GM19467 (cell line): ENCODE results near the gene UNC13A.

Experiments
- ATAC-seq: cut with Tn5 transposase; IDR thresholded peaks from one replicate; pipeline ENCODE4 v1.9.1; 2021; ENCODE audit warnings: mild to moderate bottlenecking, moderate library complexity; ENCODE audit not compliant: unreplicated experiment

Gene UNC13A

DNA sequence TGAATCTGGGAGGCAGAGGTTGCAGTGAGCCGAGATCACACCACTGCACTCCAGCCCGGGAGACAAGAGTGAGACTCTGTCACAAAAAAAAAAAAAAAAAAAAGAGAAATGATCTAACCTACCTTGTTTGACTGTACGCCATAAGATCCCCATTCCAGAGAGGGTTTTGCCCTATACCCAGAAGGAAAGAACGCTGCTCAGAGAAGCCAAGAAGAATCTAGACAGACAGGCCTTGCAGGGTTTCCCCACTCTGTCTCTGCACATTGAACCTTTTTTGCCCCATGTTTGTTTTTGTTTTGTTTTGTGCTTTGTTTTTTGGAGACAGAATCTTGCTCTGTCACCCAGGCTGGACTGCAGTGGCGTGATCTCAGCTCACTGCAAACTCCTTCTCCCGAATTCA, 23.7 kb upstream of the UNC13A start:
- ATAC-seq, result no peak

DNA sequence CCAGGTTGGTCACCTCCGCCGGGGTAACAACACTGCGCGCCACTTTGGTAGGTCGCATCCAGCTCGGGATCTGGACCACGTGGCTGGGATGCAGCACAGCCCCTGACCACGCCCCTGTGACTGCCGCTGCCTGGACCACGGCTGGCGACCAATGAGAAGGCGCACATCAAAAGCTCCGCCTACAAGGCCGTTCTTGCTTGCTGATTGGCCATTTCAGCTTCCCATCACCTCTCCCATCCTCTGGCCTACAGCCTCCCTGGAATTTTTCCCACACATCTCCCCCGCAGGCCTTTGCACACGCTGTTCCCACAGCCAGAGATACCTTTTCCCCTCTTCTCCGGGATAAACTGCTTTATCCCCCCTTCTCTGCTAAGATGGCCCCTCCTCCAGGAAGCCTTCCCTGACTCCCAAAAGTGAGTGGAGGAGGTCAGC, 18.6 kb upstream of the UNC13A start:
- ATAC-seq, result no peak

DNA sequence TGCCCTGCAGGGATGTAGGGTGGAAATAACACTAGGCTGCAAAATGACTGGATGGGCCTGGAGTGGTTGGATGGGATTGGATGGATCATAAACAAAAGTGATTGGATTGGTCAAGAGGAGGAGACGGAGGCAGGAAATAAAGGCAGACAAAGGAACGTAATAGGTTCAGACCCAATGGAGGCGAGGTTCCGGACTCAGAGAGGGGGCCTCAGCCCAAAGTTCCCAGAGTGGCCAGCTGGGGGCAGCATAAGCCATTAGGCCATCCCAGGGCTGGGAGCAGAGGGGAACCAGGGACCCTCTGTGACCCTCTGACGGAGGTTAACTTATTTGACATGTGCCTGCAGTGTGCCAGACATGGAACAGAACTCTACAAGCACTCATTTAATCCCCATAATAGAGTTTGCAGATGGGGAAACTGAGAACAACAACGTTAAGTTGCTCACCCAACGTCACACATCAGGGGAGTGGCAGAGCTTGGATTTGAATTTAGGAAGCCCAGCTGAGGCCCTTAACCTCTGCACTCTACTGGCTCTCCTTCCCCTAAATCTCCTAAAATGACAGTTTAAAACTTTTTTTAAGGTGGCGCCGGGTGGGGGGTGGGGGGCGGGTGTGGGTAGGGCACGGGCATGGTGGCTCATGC, 15.8 kb upstream of the UNC13A start:
- ATAC-seq, result no peak

DNA sequence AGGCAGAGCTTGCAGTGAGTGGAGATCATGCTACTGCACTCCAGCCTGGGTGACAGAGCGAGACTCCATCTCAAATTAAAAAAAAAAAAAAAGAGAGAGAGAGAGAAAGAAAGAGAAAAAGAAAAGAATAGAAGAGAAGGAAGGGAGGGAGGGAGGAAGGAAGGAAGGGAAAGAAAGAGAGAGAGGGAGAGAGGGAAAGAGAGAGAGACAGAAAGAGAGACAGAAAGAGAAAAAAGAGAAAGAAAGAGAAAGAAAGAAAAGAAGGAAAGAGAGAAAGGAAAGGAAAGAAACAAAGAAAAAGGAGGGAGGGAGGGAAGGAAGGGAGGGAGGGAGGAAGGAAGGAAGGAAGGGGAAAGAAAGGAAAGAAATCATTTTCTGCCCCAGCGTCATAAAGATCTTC, 7.0 kb upstream of the UNC13A start:
- ATAC-seq, result no peak

DNA sequence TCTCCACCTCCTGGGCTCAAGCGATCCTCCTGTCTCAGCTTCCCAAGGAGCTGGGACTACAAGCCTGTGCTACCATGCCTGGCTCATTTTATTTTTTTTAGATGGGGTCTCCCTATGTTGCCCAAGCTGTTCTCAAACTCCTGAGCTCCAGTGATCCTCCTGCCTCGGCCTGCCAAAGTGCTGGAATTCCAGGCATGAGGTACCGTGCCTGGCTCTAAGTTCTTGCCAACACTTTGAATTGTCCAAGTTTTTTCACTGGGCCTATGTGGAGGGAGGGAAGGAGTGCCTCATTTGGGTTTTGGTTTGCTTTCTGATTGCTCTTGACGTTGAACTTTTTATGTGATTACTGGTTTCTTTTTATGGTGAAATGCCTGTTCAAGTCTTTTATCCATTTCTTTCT, 4.4 kb upstream of the UNC13A start:
- ATAC-seq, result no peak

DNA sequence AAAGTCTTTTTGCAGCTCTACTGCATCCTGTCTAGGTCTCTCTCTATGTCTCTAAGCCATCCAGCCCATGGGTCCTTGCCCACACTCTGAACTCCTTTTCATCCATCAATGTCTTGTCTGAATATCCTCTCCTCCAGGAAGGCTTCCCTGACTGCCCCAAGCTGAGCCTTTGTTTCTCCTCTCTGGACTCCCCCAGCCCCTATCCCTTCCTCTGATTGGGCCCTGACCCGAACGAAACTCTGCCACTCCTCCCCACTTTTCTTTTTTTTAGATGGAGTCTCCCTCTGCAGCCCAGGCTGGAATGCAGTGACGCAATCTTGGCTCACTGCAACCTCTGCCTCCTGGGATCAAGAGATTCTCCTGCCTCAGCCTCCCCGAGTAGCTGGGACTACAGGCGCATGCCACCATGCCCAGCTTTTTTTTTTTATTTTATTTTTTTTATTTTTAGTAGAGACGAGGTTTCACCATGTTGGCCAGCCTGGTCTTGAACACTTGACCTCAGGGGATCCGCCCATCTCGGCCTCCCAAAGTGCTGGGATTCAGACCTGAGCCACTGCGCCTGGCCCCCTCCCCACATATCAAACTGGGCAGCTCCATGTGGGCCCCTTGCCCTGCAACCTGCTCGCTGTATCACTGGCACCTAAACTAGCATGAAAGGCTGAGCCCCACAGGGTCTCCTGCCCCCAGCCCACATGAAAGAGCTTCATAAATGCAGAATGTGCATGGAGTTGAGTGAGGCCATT, 870 bp upstream of the UNC13A start:
- no peak for ATAC-seq

DNA sequence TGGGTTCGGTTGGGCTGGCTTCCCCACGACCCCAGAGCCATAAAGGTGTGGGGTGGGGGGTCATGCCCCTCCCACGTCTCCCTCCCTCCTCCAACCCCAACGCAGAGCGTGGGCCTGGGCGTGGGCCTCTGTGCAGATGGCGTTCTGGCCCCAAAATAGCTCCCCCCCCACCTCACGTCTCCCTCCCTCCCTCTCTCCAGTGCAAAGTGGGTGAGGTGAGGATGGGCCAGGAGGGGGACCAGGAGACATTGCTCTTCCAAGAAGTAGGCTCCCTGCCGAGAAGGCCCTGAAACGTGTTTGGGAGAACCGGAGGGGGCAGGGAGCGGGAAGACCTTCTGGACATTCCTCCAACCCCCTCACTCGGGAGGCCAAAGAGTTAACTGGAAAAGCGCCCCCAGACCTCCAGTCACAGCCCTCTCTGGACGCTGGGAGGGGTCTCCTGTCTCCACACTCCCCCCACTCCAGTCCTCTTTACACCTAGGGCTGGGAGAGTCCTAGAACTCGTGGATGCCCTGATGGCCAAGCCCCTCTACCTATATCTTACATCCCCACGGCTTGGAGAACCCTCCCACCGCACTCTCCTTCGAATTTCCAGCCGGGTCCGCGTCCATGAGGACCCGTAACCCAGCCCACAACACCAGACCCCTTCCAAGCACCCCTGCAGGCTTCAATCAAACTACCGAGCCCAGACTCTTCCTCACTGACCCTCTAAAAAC, 855 bp downstream of the UNC13A start:
- no peak for ATAC-seq

DNA sequence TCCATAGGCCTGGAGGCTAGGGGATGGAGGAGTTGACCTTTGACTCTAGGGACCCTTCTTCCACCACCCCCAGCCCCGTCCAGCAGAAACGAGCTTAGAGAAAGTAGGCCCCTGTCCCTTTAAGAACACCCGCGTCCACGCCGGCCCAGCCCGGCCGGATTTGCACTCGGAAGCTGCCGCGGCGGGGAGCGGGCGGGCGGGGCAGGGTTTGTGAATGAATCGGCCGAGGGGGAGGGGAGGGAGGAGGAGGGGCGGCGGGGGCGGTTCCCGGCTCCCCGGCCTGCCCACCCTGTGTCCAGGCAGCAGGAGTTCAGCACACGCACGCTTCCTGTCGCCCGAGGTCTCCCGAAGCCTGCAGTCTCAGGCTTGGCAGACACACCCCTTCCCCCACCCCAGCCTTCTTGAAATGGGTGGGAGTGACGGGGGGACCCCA, 1.5 kb downstream of the UNC13A start:
- no peak for ATAC-seq

DNA sequence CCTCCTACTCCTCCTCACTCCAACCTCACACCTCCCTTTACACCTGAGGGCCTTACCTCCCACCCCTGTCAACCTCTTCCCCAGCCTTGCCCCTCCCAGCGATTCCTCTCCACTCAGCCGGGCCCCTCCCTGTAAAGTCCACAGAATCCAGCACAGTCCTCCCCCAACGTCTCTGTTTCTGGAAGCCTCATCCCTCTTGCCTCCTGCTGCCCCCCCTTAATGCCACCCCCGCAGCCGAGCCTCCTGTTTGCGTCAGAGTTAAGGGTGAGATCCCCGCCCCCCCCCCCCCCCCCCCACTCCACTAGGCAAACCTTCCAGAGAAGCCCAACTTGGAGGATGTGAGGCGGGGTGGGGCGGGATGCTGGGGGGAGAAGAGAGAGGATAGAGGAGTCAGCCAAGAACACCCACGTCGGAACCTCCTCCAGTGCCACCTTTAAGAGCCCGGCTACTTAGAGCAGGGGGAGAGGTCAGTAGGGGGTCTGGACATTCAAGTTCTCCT, 2.1 kb downstream of the UNC13A start:
- no peak for ATAC-seq

DNA sequence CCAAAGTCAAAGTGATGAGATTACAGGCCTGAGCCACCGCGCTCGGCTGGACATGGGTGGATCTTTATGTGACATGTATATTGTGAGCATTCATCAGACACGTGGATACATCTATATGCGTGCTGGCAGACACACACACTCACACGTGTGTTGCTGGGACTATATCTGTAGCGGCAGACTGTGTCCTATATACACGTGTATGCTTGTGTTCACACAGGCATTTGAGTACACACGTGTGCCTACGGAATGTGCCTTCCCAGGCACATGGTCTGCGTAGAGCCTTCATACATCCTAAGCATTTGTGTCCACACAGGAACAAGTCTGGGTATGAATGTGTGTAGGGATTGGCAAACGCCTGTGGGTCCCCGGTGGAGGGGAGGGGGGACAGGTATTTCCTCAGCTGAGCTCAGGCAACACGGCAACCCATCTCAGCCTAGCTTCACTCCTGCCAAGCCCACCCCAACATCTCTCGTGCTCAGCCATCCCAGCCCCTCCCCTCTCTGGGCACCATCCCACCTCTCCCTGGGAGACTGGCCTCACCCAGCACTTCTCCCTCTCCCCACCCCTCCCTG, 2.6 kb downstream of the UNC13A start:
- ATAC-seq, result no peak

DNA sequence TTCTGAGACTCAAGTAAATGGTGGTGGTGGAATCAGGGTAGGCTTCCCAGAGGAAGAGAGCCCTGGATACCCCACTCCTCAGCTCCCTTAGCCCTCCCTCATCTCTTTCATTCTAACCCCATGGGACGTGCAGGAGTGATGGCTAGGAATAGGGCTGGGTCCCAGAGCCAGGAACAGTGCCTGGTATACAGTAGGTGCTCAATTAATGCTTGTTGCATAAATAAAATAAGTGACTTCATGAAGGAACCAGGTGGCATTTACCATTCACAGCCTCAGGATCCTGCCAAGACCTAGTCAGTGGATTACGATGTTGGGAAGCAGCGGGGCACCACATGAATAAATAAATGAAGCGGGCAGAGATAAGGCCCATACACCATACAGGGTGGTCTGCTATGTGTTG, 3.9 kb downstream of the UNC13A start:
- ATAC-seq, result no peak

DNA sequence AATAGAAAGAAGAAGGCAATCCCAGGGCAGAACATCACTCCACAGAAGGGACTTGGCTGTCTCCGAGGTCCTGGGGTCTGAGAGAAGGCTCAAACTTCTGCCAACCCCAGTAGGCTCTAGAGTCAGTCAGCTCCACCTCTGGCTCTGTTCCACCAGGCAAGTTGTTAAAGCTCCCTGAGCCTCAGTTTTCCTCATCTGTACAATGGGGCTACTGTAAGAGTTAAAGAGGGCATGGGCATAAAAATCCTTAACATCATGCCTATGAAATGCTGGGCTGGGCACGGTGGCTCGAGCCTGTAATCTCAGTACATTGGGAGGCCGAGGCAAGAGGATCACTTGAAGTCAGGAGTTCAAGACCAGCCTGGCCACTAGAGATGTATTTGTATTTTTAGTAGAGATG, 5.1 kb downstream of the UNC13A start:
- ATAC-seq, result no peak

DNA sequence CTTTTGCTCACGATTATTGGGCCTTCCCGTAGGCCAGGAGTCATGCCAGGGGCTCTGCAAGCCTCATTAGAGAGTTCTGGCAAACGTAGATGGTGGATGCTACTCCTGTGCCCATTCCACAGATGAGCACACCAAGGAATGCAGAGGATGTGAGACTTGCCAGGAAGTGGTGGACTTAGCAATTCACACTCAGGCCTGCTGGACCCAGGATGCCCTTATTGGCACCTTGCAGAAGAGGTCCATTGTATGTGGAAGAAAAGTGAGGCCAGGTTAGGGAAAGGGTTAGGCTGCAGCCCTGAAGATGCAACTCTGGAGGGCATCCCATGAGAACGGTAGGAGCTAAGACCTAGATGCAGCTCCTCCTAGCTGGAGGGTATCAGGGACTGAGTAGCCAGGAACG, 5.9 kb downstream of the UNC13A start:
- no peak for ATAC-seq

DNA sequence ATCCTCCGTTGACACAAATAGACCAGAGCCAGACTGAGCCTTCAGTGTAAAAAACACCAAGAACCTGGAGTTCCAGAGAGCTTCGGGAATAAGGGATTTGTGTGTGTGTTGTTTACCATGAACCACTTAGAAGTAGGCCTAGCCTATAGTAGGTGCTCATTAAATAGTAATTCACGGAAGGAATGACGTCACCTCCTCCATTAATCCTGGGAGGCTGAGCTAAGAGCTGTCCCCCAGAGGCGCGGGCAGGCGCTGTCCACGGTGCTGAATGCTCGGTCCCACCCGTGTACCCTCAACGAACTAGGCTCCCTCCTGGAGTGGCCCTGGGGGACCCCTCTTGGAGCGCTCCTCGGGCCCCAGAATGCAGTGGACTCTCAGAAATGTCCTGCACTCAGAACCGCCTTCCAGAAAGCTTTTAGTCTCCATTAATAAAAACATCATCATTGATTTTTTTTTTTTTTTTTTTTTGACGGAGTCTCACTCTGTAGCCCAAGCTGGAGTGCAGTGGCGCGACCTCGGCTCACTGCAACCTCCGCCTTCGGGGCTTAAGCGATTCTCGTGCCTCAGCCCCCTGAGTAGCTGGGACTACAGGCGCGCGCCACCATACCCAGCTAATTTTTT, 6.5 kb downstream of the UNC13A start:
- no peak for ATAC-seq

DNA sequence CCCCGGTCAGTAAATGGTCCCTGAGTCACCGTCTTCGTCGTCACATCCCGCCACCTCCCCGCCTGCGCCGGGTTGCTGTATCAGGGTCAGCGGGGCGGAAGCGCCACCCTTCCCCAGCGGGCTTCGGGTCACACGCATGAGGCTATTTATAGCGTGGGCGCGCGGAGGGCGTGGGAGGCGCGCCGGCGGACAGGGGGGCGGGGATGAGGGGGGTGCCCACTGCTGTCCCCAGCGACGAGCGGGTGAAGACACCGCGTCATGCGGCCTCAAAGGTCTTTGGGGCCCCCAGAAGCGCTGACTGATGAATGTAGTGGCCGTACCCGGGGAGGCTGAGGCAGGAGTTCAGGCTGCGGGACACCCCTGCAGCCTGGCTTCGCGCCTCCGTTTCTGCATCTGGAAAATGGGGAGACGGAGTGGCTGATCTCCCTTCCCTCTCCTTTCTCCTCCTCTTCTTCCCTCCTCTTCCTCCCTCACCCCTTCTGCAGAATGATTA, 7.9 kb downstream of the UNC13A start:
- no peak for ATAC-seq

DNA sequence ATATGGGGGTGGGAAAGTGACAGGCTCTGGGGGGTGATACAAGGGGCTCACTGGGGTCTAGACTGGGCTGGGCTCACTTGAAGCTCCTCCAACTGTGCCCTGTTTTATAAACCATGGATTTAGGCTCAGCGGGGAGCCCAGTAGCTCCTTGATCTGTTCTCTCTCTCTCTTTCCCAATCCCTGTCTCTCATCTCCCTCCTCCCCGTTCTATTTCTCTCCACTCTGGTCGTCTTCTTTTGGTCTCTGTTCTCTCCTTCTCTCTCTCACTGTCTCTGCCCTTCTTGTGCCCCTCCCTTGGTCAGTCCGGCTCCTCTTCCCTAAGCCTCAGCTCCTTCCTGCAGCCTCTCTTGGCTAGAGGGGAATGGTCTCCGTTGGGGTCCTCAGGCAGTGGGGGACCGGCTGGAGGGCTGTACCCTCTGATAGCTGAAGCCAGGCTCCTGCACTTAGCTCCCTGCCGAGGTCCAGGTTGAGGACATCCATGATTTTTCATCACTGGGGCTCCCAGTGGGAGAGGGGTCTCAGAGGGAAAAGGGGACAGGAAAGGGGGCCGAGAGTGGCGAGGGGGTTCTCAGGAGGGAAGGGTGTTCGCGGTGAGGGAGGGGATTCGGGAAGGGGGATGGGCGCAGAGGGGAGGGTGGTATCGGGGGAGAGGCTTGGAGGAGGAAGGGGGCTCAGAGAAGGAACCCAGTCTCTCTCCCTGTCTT, 8.5 kb downstream of the UNC13A start:
- no peak for ATAC-seq

DNA sequence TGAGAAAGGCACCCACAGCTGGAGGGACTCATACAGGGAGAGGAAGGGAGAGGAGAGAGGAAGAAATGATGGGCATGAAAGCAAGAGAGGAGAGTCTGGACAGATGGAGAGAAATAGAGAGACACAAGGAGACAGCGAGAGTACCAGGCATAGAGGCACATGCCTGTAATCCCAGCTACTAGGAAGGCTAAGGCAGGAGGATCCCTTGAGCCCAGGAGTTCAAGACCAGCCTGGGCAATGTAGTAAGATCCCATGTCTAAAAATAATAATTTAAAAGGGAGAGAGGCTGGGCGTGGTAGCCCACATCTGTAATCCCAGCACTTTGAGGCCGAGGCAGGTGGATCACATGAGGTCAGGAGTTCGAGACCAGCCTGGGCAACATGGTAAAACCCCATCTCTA, 9.3 kb downstream of the UNC13A start:
- no peak for ATAC-seq

DNA sequence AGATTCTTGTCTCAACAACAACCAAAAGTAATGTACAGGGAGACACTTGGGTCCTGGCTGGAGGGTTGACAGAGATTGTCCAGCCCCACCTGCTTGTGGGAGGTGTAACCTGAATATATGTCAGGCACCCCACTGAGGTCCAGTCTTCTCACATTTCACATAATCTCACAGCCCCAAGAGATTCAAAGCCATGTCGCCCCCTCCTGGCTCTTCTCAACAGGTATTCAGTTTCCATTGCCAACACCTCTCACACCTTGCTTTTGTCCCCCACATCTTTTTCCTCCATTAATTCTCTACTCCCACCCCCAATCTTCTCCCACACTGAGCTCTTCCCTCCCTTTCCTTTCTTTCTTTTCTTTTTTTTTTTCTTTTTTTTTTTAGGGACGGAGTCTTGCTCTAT, 11.2 kb downstream of the UNC13A start:
- ATAC-seq, result no peak

DNA sequence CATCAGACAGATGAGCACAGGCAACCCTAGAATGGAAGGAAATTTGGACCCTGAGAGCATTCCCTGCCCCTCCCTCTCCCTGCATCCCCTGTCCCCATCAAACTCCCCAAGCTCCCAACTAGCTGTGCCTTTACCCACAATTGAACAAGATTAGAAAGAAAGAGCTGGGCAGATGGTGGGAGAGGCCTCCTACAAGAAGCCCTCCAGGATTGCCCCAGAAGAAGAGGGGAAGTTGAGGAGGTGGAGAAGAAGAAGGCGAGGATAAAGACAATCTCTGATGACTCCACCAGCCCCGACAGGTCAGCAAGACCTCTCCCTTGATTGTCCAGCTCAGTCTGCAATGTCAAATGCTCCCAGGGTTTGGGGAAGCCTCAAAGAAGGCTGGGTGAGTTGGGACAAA, 11.9 kb downstream of the UNC13A start:
- ATAC-seq, result no peak
